HCT116 (cell line): ENCODE data around the gene CCSER1. TPM values are rescaled to one million over a fixed set of nuclear protein-coding genes. Genes with fewer than 3 reads are reported as not detected.

Experiments used
- ATAC-seq: fragments of 200-7000 bp; cut with Tn5 transposase; 2 replicates; pipeline ENCODE4 v1.9.1; 2020; ENCODE audit warnings: mild to moderate bottlenecking, moderate library complexity
- BruUV-seq: library from RNA; stranded (reverse); fragments of 400-500 nt; replicated peaks from 2 replicates; lab custom pipeline; 2021; lab: Mats Ljungman, UMichigan
- CTCF ChIA-PET: fragments of 300-600 bp; sonication (Branson Sonifier 250); formaldehyde crosslinking; loops from one replicate; lab custom pipeline; 2021; ENCODE audit warnings: antibody characterized with exemption; lab: Charles Lee
- POLR2A ChIA-PET: fragments of 300-600, 350-600 bp; sonication (Branson Sonifier 250); formaldehyde crosslinking; loops from one replicate; lab custom pipeline; 2021; ENCODE audit warnings: antibody characterized with exemption; lab: Charles Lee
- RAD21 ChIA-PET, 2 experiments: fragments of 300-600 bp; sonication (Branson Sonifier 250); formaldehyde crosslinking; loops; one replicate each; lab custom pipeline; 2023; ENCODE audit warnings: low total read pairs in 2 of 2; ENCODE audit not compliant: uncharacterized antibody in 2 of 2, unreplicated experiment in 2 of 2, low non-redundant PET in 1 of 2; lab: Charles Lee
- DNase-seq: peaks from one replicate; pipeline ENCODE4 v3.0.0-alpha.2; 2010; ENCODE audit warnings: low read depth, low spot score
- H2AFZ ChIP-seq: fragments of 200-600 bp; shearing (Covaris generic), sonication (generic); 2 replicates; pipeline ENCODE4 v1.6.1; 2017; ENCODE audit warnings: low read depth, mixed run types, mixed read lengths, antibody characterized with exemption, low read length; ENCODE audit not compliant: poor library complexity, severe bottlenecking
- H3K27ac ChIP-seq: 2 replicates; pipeline ENCODE4 v1.5.1; 2012; ENCODE audit warnings: low read depth, low read length
- H3K27me3 ChIP-seq: fragments of 200-600 bp; sonication (generic); 2 replicates; pipeline ENCODE4 v1.6.1; 2016; ENCODE audit warnings: mixed run types, low read length, mixed read lengths; ENCODE audit not compliant: insufficient read depth
- H3K36me3 ChIP-seq, 2 experiments: fragments of 200-500 bp in 1 of 2; fragments of 200-600 bp in 1 of 2; sonication (Bioruptor generic) in 1 of 2; sonication (generic) in 1 of 2; 2 replicates each; pipeline versions ENCODE4 v1.5.1 to v1.6.1; 2014 to 2016; ENCODE audit warnings: low read length in 2 of 2, inconsistent platforms in 1 of 2, mixed read lengths in 1 of 2, mixed run types in 1 of 2; ENCODE audit not compliant: insufficient read depth in 2 of 2, control insufficient read depth in 1 of 2
- H3K4me1 ChIP-seq, 2 experiments: fragments of 200-600 bp in 1 of 2; sonication (generic) in 1 of 2; 2 replicates each; pipeline versions ENCODE4 v1.5.1 to v1.6.1; 2012 to 2017; ENCODE audit warnings: low read length in 2 of 2, inconsistent platforms in 1 of 2, mild to moderate bottlenecking in 1 of 2, mixed read lengths in 1 of 2, mixed run types in 1 of 2, moderate library complexity in 1 of 2; ENCODE audit not compliant: insufficient read depth in 2 of 2, control insufficient read depth in 1 of 2
- H3K4me2 ChIP-seq: fragments of 200-600 bp; sonication (generic); 2 replicates; pipeline ENCODE4 v1.6.1; 2017; ENCODE audit warnings: mixed run types, low read length, mixed read lengths
- H3K4me3 ChIP-seq, 2 experiments: fragments of 200-600 bp in 1 of 2; sonication (generic) in 1 of 2; replicated peaks in 1 of 2; 2 replicates each; pipeline ENCODE4 v1.5.1; 2011 to 2016; ENCODE audit warnings: low read length in 2 of 2, control low read depth in 1 of 2, low read depth in 1 of 2, mild to moderate bottlenecking in 1 of 2, mixed read lengths in 1 of 2, mixed run types in 1 of 2
- H3K79me2 ChIP-seq: fragments of 200-600 bp; sonication (generic); 2 replicates; pipeline ENCODE4 v1.6.1; 2017; ENCODE audit warnings: mild to moderate bottlenecking, mixed run types, low read length, moderate library complexity, mixed read lengths; ENCODE audit not compliant: insufficient read depth
- H3K9ac ChIP-seq: fragments of 200-600 bp; sonication (generic); 2 replicates; pipeline ENCODE4 v1.6.1; 2016; ENCODE audit warnings: low read length, mixed read lengths
- H3K9me2 ChIP-seq: fragments of 200-600 bp; sonication (generic), shearing (Covaris generic); 2 replicates; pipeline ENCODE4 v1.6.1; 2017; ENCODE audit warnings: mixed run types, mild to moderate bottlenecking, moderate library complexity; ENCODE audit not compliant: insufficient read depth
- H3K9me3 ChIP-seq, 2 experiments: fragments of 200-500 bp in 1 of 2; fragments of 200-600 bp in 1 of 2; sonication (Bioruptor generic) in 1 of 2; sonication (generic) in 1 of 2; 2 replicates each; pipeline ENCODE4 v1.6.1; 2014 to 2017; ENCODE audit warnings: low read length in 2 of 2, mixed read lengths in 2 of 2, inconsistent platforms in 1 of 2, low read depth in 1 of 2, mild to moderate bottlenecking in 1 of 2, mixed run types in 1 of 2, moderate library complexity in 1 of 2; ENCODE audit not compliant: control insufficient read depth in 1 of 2, insufficient read depth in 1 of 2
- H4K20me1 ChIP-seq: fragments of 200-600 bp; sonication (generic), shearing (Covaris generic); 2 replicates; pipeline ENCODE4 v1.6.1; 2017; ENCODE audit warnings: mixed run types, mild to moderate bottlenecking, moderate library complexity; ENCODE audit not compliant: insufficient read depth
- CBX3 ChIP-seq: IDR thresholded peaks from 2 replicates; pipeline ENCODE4 v1.6.1; 2012; ENCODE audit warnings: low read depth
- CTCF ChIP-seq, 3 experiments: fragments of 200-600 bp in 1 of 3; sonication (generic) in 1 of 3; IDR thresholded peaks in 2 of 3; conservative IDR thresholded peaks in 1 of 3; 2 replicates each; pipeline ENCODE4 v1.5.1; 2012 to 2017; ENCODE audit warnings: low read depth in 2 of 3, low read length in 2 of 3, antibody characterized with exemption in 1 of 3, borderline replicate concordance in 1 of 3, control low read depth in 1 of 3, mild to moderate bottlenecking in 1 of 3, mixed read lengths in 1 of 3, mixed run types in 1 of 3, moderate library complexity in 1 of 3; ENCODE audit not compliant: insufficient read depth in 1 of 3
- EZH2phosphoT487 ChIP-seq: fragments of 200-600 bp; IDR thresholded peaks from 2 replicates; pipeline ENCODE4 v1.6.1; 2018; ENCODE audit warnings: antibody characterized with exemption, borderline replicate concordance
- POLR2AphosphoS5 ChIP-seq: IDR thresholded peaks from 2 replicates; pipeline ENCODE4 v1.6.1; 2011; ENCODE audit warnings: mild to moderate bottlenecking, low read depth, low read length, moderate library complexity
- REST ChIP-seq: IDR thresholded peaks from 2 replicates; pipeline ENCODE4 v1.6.1; 2012; ENCODE audit warnings: low read depth
- SIN3A ChIP-seq: IDR thresholded peaks from 2 replicates; pipeline ENCODE4 v1.6.1; 2012; ENCODE audit warnings: low read depth
- SP1 ChIP-seq: IDR thresholded peaks from 2 replicates; pipeline ENCODE4 v1.6.1; 2012; ENCODE audit warnings: low read depth
- TCF7L2 ChIP-seq: IDR thresholded peaks from 2 replicates; pipeline ENCODE4 v1.7.0; 2011; ENCODE audit warnings: borderline replicate concordance, inconsistent platforms; ENCODE audit not compliant: insufficient read depth, insufficient read length; ENCODE audit errors: extremely low read depth
- YY1 ChIP-seq: IDR thresholded peaks from 2 replicates; pipeline ENCODE4 v1.6.1; 2011; ENCODE audit warnings: low read length, low read depth, moderate library complexity, mild to moderate bottlenecking; ENCODE audit not compliant: insufficient replicate concordance; ENCODE audit errors: extremely low read depth
- ZBTB33 ChIP-seq: IDR thresholded peaks from 2 replicates; pipeline ENCODE4 v1.6.1; 2011; ENCODE audit warnings: mild to moderate bottlenecking, low read length, moderate library complexity; ENCODE audit not compliant: insufficient replicate concordance; ENCODE audit errors: extremely low read depth
- ZFX ChIP-seq: fragments of 450-650 bp; IDR thresholded peaks from 2 replicates; pipeline ENCODE4 v1.6.1; 2017
- ZNF274 ChIP-seq: fragments of 200-500 bp; sonication (Bioruptor generic); IDR thresholded peaks from 2 replicates; pipeline ENCODE4 v1.6.1; 2014; ENCODE audit warnings: mild to moderate bottlenecking, low read depth, low read length, inconsistent platforms
- intact Hi-C: fragments of 100-400 bp; cut with micrococcal nuclease; formaldehyde crosslinking; loops from 2 replicates; pipeline ENCODE4 v1.10.0; 2022
- total RNA-seq: library from RNA; stranded (reverse); gene quantifications from one replicate; pipeline ENCODE4 v1.2.1, GENCODE V29; 2021; ENCODE audit not compliant: unreplicated experiment

Gene CCSER1
- total RNA-seq, 1 experiment from 2014 or later, result 6.7 TPM

- TF ChIP-seq CTCF (IDR thresholded peaks at IDR 0.05 in 2 of 3, conservative IDR thresholded peaks at IDR 0.05 in 1 of 3; ENCODE audit: borderline replicate concordance in 1 of 3, insufficient read depth in 1 of 3, low read depth in 2 of 3, low read length in 2 of 3) (no peak), ZFX (no peak), TCF7L2 (no peak)
Measured at GRCh38 chr4:91279899-91280298, 1152.7 kb downstream of the CCSER1 start (continued).

- Histone ChIP-seq H3K79me2 (no peaks in the 10 kb centered on the region), H3K4me2 (no peak overlapping the region), H3K9me2 (no peaks in the 10 kb centered on the region), H3K4me3 (no peak overlapping the region), H4K20me1 (no peaks in the 10 kb centered on the region), H3K36me3 (no peaks in the 10 kb centered on the region), H3K9ac (no peak overlapping the region), H3K27ac (no peak overlapping the region), H3K9me3 (no peaks in the 10 kb centered on the region), H3K4me1 (no peaks in the 10 kb centered on the region), H2AFZ (no peak overlapping the region), H3K27me3 (no peaks in the 10 kb centered on the region)
- intact Hi-C loops, result no loop called here
- POLR2A ChIA-PET, result no interaction called here
- CTCF ChIA-PET, result no interaction called here
- TF ChIP-seq POLR2AphosphoS5 (no peak), ZNF274 (no peak), EZH2phosphoT487 (no peak), SP1 (no peak), CBX3 (no peak), YY1 (no peak), CTCF (IDR thresholded peaks at IDR 0.05 in 2 of 3, conservative IDR thresholded peaks at IDR 0.05 in 1 of 3; ENCODE audit: borderline replicate concordance in 1 of 3, insufficient read depth in 1 of 3, low read depth in 2 of 3, low read length in 2 of 3) (no peak), REST (no peak), SIN3A (no peak), ZBTB33 (no peak)
- ATAC-seq (no peak), DNase-seq (no peak)
- RAD21 ChIA-PET, result no interaction called here
- BruUV-seq, result no TSS peak
Measured at GRCh38 chr4:91280551-91281290, 1153.5 kb downstream of the CCSER1 start.
